ENCODE data around the gene CHAC2.

CHAC2 gene

DNA sequence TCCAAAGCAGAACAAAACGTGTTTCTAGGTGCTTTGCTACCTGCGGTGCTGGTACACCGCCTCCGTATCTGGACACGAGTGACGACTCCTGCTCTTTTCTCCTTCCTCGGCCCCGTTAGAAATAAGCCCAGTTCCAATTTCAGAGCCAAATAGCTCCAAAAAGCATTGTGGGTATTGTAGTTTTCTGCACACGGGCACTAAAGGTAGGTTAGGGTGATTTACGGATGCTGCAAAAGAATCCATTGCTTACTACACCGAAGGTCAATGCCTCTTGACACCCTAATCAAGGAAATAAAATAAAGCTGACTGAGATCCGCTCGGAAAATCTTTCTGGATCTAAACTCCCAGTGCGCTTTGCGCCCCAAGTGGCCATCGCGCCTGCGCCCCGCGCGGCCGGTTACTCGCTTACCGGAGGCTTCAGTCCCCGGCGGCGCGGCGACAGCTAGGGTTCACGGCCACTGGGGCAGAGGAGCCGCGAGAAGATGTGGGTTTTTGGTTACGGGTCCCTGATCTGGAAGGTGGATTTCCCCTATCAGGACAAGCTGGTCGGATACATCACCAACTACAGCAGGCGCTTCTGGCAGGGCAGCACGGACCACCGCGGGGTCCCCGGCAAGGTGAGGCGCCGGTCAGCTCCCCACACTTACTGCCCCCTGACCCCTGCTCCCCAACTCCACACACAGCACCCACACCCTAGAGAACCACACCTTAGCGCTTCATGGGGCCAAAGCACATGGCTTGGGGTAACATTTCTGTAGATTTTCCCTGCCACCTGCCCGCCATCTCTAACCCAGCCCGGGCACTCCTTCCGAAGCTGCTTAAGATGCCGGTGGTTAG is at the start of gene CHAC2:
Gene CHAC2 (plus strand): TSS at position 400 of the 837 bp plus-strand sequence. CDS start 83 bp downstream, at position 483.
- TF ChIP-seq, protein P1, sequence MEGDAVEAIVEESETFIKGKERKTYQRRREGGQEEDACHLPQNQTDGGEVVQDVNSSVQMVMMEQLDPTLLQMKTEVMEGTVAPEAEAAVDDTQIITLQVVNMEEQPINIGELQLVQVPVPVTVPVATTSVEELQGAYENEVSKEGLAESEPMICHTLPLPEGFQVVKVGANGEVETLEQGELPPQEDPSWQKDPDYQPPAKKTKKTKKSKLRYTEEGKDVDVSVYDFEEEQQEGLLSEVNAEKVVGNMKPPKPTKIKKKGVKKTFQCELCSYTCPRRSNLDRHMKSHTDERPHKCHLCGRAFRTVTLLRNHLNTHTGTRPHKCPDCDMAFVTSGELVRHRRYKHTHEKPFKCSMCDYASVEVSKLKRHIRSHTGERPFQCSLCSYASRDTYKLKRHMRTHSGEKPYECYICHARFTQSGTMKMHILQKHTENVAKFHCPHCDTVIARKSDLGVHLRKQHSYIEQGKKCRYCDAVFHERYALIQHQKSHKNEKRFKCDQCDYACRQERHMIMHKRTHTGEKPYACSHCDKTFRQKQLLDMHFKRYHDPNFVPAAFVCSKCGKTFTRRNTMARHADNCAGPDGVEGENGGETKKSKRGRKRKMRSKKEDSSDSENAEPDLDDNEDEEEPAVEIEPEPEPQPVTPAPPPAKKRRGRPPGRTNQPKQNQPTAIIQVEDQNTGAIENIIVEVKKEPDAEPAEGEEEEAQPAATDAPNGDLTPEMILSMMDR (IDR thresholded peaks at IDR 0.05): no peak

DNA sequence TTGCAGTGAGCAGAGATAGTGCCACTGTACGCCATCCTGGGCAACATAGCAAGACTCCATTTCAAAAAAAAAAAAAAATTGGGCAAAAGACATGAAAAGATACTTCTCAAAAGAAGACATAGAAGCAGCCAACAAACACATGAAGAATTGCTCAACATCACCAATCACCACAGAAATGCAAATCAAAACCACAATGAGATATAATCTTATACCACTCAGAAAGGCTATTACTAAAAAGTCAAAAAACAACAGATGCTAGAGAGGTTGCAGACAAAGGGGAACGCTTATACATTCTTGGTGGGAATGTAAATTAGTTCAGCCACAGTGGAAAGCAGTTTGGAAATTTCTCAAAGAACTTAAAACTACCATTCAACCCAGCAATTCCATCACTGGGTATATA is 43.1 kb upstream of the CHAC2 start:
- TF ChIP-seq, protein P1 (IDR thresholded peaks at IDR 0.05): no peak

DNA sequence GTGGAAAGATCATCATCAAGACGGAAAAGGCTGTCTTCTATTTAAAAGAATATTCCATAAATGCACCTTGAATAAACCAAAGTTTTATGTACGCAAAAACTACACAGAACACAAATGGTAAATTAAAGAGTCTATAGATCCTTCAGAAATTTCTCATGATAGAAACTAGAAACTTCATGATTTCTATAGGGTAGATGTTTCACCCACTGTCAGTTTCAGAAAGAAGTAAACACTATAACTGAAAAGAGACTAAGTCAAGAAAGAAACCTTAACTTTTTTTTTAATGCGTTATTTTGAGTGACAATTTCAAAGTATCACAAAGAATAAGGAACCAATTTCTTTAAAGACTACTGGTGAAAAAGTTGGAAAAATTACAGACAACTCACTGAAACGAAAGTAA is 41.9 kb upstream of the CHAC2 start:
- TF ChIP-seq, protein P1 (IDR thresholded peaks at IDR 0.05): no peak

DNA sequence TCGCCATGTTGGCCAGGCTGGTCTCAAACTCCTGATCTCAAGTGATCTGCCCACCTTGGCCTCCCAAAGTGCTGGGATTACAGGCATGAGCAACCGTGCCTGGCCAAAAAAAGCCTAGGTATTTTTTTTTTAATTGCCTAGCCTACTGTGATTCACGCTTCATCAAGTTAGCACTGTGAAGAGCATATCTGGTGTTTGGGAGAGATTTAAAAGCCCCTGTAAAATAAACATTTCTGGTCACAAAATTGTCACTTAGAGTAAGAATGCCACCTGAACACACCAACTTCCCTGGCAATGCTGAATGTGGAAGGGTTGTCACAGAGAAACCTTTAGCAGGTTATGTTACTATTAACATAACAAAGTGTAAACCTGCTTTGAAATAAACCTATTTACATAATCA is 39.7 kb upstream of the CHAC2 start:
- TF ChIP-seq, protein P1 (IDR thresholded peaks at IDR 0.05): no peak

DNA sequence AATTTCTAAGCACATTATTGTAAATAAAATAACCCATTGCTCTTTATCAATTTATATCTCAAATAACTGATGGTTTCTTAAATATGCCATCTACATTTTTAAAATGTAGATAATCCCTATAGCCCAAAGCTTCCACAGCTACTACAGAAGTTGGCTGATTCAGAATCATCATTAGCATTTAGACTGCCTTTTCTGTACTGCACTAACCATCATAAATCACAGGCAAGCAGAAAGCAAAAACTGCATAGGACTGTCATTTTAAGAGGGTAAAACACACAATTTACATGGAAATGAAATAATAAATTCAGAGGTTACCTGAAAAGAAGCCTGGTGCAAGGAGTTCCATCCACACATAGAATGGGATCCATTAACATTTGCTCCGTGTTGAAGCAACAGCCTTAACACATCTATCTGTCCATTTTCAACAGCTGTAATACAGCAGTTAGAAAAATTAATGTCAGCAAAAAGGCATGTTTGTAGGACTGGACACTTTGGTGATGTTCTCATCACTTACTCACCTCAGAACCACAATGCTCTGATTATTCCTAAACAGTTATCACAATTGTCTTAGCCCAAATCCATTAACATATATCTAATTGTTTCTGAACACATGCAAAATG is 38.4 kb upstream of the CHAC2 start:
- TF ChIP-seq, protein P1 (IDR thresholded peaks at IDR 0.05): no peak

DNA sequence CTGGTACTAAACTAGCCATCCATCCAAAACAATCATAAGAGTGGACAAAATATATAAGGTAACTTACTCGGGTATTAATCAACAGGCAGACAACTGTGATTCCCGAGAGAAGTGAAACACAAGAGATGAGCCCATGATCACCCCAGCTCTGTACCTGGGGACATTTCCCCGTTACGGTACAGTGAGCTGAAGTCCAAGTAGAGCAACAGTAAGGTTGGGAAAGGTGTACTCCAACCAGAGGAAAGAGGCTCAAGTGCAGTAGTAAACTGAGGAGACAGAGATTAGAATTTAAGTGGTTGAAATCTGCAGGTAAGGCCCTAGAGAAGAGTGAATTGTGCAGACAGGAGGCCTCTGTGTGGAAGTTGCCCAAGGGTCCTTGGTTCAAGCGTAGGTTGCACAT is 30.5 kb upstream of the CHAC2 start:
- TF ChIP-seq, protein P1 (IDR thresholded peaks at IDR 0.05): no peak

DNA sequence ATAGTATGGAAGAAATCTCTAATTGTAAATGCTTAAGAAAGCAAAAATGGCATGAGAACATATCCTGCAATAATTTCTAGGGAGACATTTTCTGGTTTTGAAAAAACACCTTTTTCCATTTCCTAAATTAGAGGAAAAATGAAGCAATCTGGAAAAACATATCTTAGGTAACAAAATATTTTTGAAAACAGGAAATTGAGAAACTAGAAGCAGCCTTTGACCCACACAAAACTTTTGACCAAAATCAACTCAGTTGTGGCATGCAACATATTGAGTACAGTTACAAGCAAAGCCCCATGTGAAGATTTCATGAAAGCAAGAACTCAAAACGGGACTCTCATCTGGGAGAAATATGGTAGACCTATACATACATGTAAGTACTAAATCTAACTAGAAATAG is 28.6 kb upstream of the CHAC2 start:
- TF ChIP-seq, protein P1 (IDR thresholded peaks at IDR 0.05): no peak
